NCI-H748 (cell line): Measurements from ENCODE around the gene APEH.

Experiments
- DNase-seq: peaks from one replicate; lab custom pipeline; 2025; ENCODE audit not compliant: unreplicated experiment; lab: John Stamatoyannopoulos, UW

APEH gene

GRCh38 chr3:49711489-49711888 lies 37.3 kb downstream of the APEH start:
- no peak for DNase-seq

GRCh38 chr3:49712166-49712565 lies 38.0 kb downstream of the APEH start:
- no peak for DNase-seq

GRCh38 chr3:49712631-49713317 lies 38.6 kb downstream of the APEH start:
- no peak for DNase-seq

GRCh38 chr3:49713336-49714105 lies 39.4 kb downstream of the APEH start:
- DNase-seq: no peak

- DNase-seq: no peak
Observed at GRCh38 chr3:49714728-49715550, 40.8 kb downstream of the APEH start.

- DNase-seq: no peak
Observed at GRCh38 chr3:49715611-49716121, 41.5 kb downstream of the APEH start.

- DNase-seq: no peak
Observed at GRCh38 chr3:49716169-49716568, 42.0 kb downstream of the APEH start.

- DNase-seq: no peak
Observed at GRCh38 chr3:49716691-49717210, 42.6 kb downstream of the APEH start.

- DNase-seq: no peak
Observed at GRCh38 chr3:49717211-49717958, 43.2 kb downstream of the APEH start.

GRCh38 chr3:49717959-49718857 lies 44.1 kb downstream of the APEH start:
- peak; percentile 79 for DNase-seq

GRCh38 chr3:49718858-49719213 lies 44.7 kb downstream of the APEH start:
- DNase-seq: peak; percentile 75

GRCh38 chr3:49719214-49719884 lies 45.2 kb downstream of the APEH start, which contains the start of gene AMIGO3:
Gene AMIGO3 (minus strand): TSS chr3:49719684. CDS start chr3:49719465, 219 bp downstream.
- peak; percentile 94 for DNase-seq

GRCh38 chr3:49720855-49721595 lies 46.9 kb downstream of the APEH start:
- DNase-seq: no peak

GRCh38 chr3:49721596-49721895 lies 47.4 kb downstream of the APEH start:
- DNase-seq: no peak

GRCh38 chr3:49721896-49722781 lies 48.0 kb downstream of the APEH start:
- no peak for DNase-seq

GRCh38 chr3:49722896-49723295 lies 48.7 kb downstream of the APEH start:
- no peak for DNase-seq

GRCh38 chr3:49723296-49723627 lies 49.1 kb downstream of the APEH start:
- DNase-seq: peak; percentile 55
